ENCODE measurements around the gene ZYG11A.

GRCh38 chr1:52906135-52906603, 63.6 kb downstream of the ZYG11A start:
- TF ChIP-seq GATA2 (IDR thresholded peaks at IDR 0.05; ENCODE audit: low read depth, low read length) (no peak), GATA3 (IDR thresholded peaks at IDR 0.05; ENCODE audit: low read depth, low read length) (no peak)

Data from SH-SY5Y (cell line).